HG03378 (cell line): ENCODE data around the gene DNAJB1.

Experiments used
- ATAC-seq: cut with Tn5 transposase; IDR thresholded peaks from one replicate; pipeline ENCODE4 v1.9.1; 2021; ENCODE audit warnings: mild to moderate bottlenecking, moderate library complexity; ENCODE audit not compliant: unreplicated experiment

Gene DNAJB1

DNA sequence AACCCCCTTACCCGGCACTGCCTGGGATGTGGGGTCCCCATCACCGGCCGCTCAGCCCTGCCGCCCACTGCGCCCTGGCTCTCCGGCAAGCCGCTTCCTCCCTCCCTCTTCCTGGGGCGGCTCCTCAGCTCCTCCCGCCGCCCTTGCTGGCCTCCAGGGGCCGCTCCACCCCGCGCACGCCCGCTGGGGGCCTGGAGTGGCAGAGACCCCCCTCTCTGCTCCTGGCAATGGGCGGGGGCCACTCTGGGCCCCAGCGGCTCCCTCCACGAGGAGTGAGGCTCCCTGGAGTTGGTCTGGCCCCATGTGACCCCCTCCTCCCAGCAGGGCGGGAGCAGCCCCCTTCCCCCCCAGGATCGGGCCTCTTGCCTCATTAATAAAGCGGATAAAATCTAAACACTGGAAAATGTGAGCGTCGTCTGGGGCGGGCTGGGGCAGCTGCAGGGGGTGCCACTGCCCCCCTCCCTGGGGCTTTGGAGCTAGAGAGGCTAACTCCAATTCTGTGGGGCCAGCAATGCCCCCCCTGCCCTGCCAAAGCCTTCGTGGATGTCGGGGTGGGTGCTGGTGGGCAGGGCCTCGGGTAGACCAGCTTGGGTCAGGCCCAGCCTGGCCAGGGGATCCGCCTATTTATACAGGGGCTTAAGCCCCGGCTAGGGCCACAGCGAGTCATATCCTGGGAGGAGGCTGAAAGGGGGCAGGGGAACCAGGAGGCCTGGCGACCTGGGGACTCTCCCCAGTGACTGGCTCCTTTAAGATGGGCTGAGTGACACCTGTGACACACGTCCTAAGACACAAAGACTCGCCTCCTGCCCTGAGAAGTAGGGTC, 42.7 kb downstream of the DNAJB1 start, which contains the start of gene PTGER1:
Gene PTGER1, minus strand, starts transcription at position 104 of the 823 bp plus-strand sequence. CDS start 1,034 bp downstream, outside the sequence.
- no peak for ATAC-seq

DNA sequence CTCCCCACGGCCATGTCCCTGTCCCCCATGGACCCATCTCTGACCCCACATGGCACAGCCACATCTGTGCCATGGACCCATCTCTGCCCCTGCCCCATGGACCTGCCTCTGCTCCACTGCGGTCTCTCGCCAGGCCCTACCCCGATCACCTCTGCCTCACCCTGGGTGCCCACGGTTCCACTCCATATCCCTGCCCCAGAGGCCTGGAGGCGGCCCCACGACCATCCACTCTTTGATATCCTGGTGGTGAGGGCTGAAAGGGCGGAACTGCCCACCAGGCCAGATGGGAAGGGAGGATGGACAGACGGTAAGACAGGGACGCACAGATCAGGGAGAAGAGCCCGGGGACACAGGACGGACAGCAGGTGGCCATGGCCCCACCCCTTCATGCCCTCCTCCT, 43.4 kb downstream of the DNAJB1 start:
- ATAC-seq, result no peak

DNA sequence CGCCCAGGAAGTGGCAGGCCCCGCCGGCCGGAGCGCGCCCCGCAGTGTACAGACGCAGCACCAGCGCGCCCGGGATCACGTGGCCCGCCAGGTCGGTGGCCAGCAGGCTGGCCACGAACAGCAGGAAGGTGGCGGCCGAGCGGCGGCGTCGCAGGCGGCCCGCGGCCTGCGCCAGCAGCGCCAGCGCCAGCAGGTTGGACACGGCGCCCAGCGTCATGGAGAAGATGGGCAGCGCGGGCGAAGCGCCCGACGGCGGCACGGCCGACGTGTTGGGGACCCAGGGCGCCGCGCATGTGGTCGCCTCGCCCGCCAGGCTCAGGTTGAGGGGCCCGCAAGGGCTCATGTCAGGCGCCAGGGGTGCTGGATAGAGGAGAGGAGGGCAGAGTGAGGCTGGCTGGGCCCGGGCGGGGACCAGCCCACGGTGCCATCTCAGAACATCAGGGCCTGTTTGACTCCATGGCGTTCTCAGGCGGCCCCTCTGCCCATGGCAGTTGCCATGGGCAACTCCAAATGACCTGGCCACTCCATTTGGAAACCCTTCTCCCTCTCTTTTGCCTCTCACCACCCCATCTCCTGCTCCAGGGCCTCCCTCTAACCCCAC, 44.1 kb downstream of the DNAJB1 start:
- ATAC-seq, result no peak

DNA sequence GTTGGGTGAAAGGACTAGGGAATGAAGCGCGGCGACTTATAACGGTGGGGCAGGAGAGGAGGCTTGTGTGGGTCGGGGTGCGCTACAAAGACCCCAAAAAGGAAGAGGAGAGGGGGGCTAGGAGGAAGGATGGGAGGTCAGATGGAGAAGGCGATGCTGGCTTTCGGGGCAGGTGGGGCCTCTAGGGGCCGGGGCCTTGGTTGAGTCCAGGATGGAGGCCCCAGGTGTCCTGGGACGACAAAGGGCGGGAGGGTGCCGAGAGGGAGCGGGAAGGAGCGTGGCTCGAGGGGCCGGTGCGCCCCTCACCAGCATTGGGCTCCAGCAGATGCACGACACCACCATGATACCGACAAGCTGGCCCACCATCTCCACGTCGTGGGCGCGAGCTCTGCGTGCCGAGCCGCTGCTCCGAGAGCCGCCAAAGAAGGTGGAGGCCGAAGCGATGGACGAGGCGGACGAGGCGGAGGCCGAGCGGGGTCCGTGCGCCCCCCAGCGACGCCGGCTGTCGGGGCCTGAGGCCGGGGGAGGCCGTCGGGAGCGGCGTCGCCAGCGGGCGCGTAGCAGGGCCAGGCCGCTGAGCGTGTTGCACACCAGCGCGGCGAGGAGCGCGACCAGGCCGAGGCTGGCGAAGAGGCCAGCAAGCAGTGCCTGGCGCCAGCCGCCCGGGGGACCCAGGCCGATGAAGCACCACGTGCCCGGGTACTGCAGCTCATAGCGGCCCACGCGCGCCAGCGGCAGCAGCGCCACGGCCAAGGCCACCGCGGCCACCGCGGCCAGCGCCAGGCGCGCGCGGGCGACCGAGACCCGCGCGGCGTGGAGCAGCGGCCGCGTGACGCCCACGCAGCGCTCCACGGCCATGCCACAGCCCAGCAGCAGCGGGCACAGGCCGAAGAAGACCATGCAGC, 44.9 kb downstream of the DNAJB1 start:
- no peak for ATAC-seq

DNA sequence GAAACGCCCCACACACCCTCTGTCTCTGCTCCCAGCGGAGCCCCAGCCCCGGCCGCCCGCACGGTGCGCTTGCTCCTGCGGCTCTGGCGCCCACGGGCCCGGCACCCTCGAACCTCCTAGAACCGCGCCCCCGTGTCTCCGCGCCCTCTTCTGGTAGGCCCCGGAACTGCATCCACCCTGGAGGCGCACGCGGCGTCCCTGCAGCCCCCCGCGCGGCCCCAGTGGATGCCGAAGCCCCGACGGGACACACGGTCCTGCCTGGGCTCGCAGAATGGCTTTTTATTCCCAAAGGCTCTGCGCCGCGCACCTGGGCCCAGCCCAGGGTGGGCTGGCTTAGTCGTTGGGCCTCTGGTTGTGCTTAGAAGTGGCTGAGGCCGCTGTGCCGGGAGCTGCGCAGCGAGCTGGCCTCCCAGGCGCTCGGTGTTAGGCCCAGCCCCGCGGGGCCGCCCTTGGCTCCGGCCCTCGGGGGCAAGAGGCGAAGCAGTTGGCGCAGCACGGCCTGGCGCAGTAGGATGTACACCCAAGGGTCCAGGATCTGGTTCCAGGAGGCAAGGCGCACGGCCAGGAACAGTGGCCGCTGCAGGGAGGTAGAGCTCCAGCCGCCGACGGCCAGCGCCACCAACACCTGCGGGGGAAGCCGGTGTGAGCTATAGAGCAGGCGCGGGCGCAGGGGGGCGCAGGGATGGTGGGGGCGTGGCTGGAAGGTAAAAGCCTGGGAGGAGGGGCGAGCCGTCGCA, 45.8 kb downstream of the DNAJB1 start:
- ATAC-seq, result no peak

DNA sequence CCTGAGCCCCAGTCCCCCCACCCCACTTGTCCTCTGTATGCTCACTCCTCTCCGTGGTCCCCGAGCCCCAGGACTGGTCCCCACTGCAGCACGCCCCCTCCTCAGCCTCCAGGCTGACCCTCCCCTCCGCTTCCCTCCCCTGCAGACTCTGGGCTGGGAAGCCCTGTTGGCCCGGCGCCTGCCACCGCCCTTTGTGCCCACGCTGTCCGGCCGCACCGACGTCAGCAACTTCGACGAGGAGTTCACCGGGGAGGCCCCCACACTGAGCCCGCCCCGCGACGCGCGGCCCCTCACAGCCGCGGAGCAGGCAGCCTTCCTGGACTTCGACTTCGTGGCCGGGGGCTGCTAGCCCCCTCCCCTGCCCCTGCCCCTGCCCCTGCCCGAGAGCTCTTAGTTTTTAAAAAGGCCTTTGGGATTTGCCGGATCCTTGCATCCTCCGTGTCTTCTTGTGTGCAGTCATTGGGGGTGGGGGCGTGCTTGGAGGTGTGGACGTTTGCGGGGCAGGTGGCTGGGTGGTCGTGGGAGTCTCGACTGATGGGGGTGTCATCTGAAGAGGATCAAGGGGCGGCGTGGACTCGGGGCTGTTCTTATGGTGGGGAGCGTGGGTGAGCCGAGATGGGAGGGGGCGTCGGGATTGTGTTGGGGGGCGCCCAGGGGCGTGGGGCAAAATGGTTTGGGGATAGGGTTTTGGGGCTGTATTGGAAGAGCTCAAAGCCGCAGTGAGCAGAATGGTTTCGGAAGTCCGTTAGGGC, 46.6 kb downstream of the DNAJB1 start:
- ATAC-seq, result no peak

DNA sequence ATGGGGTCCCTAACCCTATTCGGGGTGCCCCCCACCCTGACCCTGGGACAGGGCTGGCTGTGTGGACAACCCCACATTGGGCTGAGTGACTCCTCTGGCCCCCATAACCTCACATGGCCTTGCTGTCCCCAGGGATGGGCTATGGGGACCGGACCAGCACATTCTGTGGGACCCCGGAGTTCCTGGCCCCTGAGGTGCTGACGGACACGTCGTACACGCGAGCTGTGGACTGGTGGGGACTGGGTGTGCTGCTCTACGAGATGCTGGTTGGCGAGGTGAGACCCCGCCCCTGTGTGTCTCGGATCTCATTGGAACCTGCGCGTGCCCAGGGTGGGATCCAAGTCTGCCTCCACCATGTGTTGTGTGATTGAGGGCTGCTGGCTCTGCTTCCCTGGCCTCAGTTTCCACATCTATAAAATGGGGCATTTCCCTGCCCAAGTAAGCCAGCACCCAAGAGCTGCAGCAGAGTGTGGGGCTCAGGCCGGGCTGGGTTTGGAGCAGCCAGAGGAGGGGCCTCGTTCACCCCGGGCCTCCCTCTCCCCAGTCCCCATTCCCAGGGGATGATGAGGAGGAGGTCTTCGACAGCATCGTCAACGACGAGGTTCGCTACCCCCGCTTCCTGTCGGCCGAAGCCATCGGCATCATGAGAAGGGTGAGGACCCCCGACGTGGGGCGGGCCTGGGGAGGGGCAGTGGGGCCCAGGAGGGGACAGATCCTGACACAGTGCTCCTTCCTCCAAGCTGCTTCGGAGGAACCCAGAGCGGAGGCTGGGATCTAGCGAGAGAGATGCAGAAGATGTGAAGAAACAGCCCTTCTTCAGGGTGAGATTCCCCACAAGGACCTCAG, 47.9 kb downstream of the DNAJB1 start:
- ATAC-seq, result no peak

DNA sequence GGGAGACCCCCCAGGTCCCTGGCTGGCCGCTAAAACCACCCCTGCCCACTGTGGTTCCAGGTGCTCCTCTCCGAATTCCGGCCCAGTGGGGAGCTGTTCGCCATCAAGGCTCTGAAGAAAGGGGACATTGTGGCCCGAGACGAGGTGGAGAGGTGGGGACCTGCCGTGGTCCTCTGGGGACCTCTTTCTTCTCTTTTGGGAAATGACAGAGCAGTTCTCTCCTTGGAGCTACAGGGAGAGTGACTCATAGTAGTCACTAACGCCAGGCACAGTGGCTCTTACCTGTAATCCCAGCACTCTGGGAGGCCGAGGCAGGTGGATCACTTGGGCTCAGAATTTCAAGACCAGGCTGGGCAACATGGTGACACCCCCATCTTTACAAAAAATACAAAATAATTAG, 50.4 kb downstream of the DNAJB1 start:
- ATAC-seq, result no peak

DNA sequence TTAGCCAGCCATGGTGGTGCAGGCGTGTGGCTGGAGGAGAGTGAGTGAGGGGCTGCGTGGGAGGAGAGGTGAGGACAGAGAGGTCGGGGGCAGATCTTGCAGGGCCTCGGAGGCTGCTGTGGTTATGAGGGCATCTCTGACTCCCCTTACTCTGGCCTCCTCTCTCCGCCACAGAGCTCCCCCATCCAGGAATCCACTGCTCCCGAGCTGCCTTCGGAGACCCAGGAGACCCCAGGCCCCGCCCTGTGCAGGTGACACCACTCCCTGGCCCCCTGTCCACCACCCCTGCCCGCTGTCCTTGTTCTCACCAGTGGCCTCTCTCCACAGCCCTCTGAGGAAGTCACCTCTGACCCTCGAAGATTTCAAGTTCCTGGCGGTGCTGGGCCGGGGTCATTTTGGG, 50.8 kb downstream of the DNAJB1 start:
- no peak for ATAC-seq
